ENCODE data around the gene AKAP13. TPM values are rescaled to one million over a fixed set of nuclear protein-coding genes. Genes with fewer than 3 reads are reported as not detected.

AKAP13 gene
- total RNA-seq, 2 donors from 2014 or later = 228 to 273 TPM

- Histone ChIP-seq H3K36me3 (no peaks in the 10 kb centered on the region), H3K27me3 (replicated peaks; ENCODE audit: insufficient read depth) (no peaks in the 10 kb centered on the region), H3K27ac (no peak overlapping the region), H3K9me3 (no peaks in the 10 kb centered on the region), H3K4me1 (ENCODE audit: control insufficient read depth in 1 of 2, low read depth in 2 of 2) (peaks cover 0 to 9% of the 10 kb centered on the region in 2 donors), H3K4me3 (no peak overlapping the region)
- DNase-seq (ENCODE audit: low spot score) (no peak), ATAC-seq (ENCODE audit: insufficient number of reproducible peaks, low FRiP score, low read depth) (no peak)
- TF ChIP-seq, protein P1, sequence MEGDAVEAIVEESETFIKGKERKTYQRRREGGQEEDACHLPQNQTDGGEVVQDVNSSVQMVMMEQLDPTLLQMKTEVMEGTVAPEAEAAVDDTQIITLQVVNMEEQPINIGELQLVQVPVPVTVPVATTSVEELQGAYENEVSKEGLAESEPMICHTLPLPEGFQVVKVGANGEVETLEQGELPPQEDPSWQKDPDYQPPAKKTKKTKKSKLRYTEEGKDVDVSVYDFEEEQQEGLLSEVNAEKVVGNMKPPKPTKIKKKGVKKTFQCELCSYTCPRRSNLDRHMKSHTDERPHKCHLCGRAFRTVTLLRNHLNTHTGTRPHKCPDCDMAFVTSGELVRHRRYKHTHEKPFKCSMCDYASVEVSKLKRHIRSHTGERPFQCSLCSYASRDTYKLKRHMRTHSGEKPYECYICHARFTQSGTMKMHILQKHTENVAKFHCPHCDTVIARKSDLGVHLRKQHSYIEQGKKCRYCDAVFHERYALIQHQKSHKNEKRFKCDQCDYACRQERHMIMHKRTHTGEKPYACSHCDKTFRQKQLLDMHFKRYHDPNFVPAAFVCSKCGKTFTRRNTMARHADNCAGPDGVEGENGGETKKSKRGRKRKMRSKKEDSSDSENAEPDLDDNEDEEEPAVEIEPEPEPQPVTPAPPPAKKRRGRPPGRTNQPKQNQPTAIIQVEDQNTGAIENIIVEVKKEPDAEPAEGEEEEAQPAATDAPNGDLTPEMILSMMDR (IDR thresholded peaks at IDR 0.05) = no peak
Measured at GRCh38 chr15:85557385-85557784, 177.0 kb downstream of the AKAP13 start.

GRCh38 chr15:85558848-85559247, 178.4 kb downstream of the AKAP13 start:
- Histone ChIP-seq H3K36me3 (no peaks in the 10 kb centered on the region), H3K4me3 (no peak overlapping the region), H3K4me1 (ENCODE audit: control insufficient read depth in 1 of 2, low read depth in 2 of 2) (peaks cover 8 to 20% of the 10 kb centered on the region in 2 donors), H3K27me3 (replicated peaks; ENCODE audit: insufficient read depth) (no peaks in the 10 kb centered on the region), H3K9me3 (no peaks in the 10 kb centered on the region), H3K27ac (no peak overlapping the region)
- ATAC-seq (ENCODE audit: insufficient number of reproducible peaks, low FRiP score, low read depth) (no peak), DNase-seq (ENCODE audit: low spot score) (no peak)
- TF ChIP-seq, protein P1 (IDR thresholded peaks at IDR 0.05) = no peak

DNA sequence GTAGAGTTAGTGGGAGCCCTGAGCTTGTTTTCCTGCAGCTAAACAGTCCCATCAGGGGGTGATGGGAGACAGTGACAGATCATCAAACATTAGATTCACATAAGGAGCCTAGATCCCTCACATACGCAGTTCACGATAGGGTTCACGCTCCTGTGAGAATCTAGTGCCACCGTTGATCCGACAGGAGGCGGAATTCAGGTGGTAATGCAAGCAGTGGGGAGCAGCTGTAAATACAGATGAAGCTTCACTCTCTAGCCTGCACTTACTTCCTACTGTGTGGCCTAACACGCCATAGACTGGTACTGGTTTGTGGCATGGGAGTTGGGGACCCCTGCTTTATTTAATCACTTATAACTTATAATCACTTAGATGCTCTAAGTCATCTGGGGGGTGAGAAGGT, 179.1 kb downstream of the AKAP13 start:
- ATAC-seq (ENCODE audit: insufficient number of reproducible peaks, low FRiP score, low read depth) (no peak), DNase-seq (ENCODE audit: low spot score) (no peak)
- no peaks in the 10 kb centered on the region for H3K9me3 ChIP-seq
- no peaks in the 10 kb centered on the region for H3K27me3 ChIP-seq (replicated peaks; ENCODE audit: insufficient read depth)
- H3K36me3 ChIP-seq = no peaks in the 10 kb centered on the region
- H3K4me3 ChIP-seq = no peak overlapping the region
- H3K27ac ChIP-seq = no peak overlapping the region
- TF ChIP-seq, protein P1 (IDR thresholded peaks at IDR 0.05) = no peak
- peaks cover 8 to 24% of the 10 kb centered on the region in 2 donors for H3K4me1 ChIP-seq (ENCODE audit: control insufficient read depth in 1 of 2, low read depth in 2 of 2)

GRCh38 chr15:85562824-85563223, 182.4 kb downstream of the AKAP13 start:
- TF ChIP-seq, protein P1 (IDR thresholded peaks at IDR 0.05) = no peak
- H3K27me3 ChIP-seq (replicated peaks; ENCODE audit: insufficient read depth) = no peaks in the 10 kb centered on the region
- no peak overlapping the region for H3K4me3 ChIP-seq
- DNase-seq (ENCODE audit: low spot score) = no peak
- H3K9me3 ChIP-seq = no peaks in the 10 kb centered on the region
- H3K27ac ChIP-seq = peak overlapping the region; percentile 57 to 58
- H3K4me1 ChIP-seq (ENCODE audit: control insufficient read depth in 1 of 2, low read depth in 2 of 2) = peaks cover 8 to 24% of the 10 kb centered on the region in 2 donors
- ATAC-seq (ENCODE audit: insufficient number of reproducible peaks, low FRiP score, low read depth) = no peak
- H3K36me3 ChIP-seq = no peaks in the 10 kb centered on the region

- H3K36me3 ChIP-seq = no peaks in the 10 kb centered on the region
- TF ChIP-seq, protein P1 (IDR thresholded peaks at IDR 0.05) = no peak
- no peak overlapping the region for H3K4me3 ChIP-seq
- H3K9me3 ChIP-seq = no peaks in the 10 kb centered on the region
- H3K4me1 ChIP-seq (ENCODE audit: control insufficient read depth in 1 of 2, low read depth in 2 of 2) = peaks cover 8 to 22% of the 10 kb centered on the region in 2 donors
- H3K27ac ChIP-seq = peak overlapping the region; percentile 57 to 58
- ATAC-seq (ENCODE audit: insufficient number of reproducible peaks, low FRiP score, low read depth) (no peak), DNase-seq (ENCODE audit: low spot score) (no peak)
- no peaks in the 10 kb centered on the region for H3K27me3 ChIP-seq (replicated peaks; ENCODE audit: insufficient read depth)
Measured at GRCh38 chr15:85563328-85563727, 182.9 kb downstream of the AKAP13 start.

All from thoracic aorta (tissue), 2 donors.